HepG2 (cell line): Measurements from ENCODE around the gene GPR162. TPM values are rescaled to one million over a fixed set of nuclear protein-coding genes. Genes with fewer than 3 reads are reported as not detected.

Experiments
- ATAC-seq: fragments of 200-7000 bp; cut with Tn5 transposase; 3 replicates; pipeline ENCODE4 v1.9.1; 2020; ENCODE audit warnings: mild to moderate bottlenecking, moderate library complexity
- BruUV-seq: library from RNA; stranded (reverse); fragments of 400-500 nt; replicated peaks from 2 replicates; lab custom pipeline; 2021; lab: Mats Ljungman, UMichigan
- CTCF ChIA-PET: fragments of 300-600 bp; formaldehyde crosslinking; extraction: SDS; loops from one replicate; lab custom pipeline; 2021; ENCODE audit warnings: low total read pairs, inconsistent platforms, low intra/inter-chr PET ratio; lab: Yijun Ruan, JAX
- POLR2A ChIA-PET: fragments of 350-600 bp; sonication (Branson Sonifier 250); formaldehyde crosslinking; loops from one replicate; lab custom pipeline; 2020; ENCODE audit warnings: antibody characterized with exemption, inconsistent platforms; lab: Yijun Ruan, JAX
- DNase-seq: peaks from one replicate; pipeline ENCODE4 v3.0.0-alpha.2; 2015; ENCODE audit warnings: low spot score
- FAIRE-seq: peaks from 3 replicates; lab custom pipeline; 2011; peaks lifted over from hg19 to GRCh38; lab: Jason Lieb, UNC
- H2AFZ ChIP-seq: one replicate; pipeline ENCODE4 v1.6.1; 2011; ENCODE audit warnings: low read length, inconsistent platforms
- H3K27ac ChIP-seq: fragments of 300-600 bp; 3 replicates; pipeline ENCODE4 v1.8.0; 2011; ENCODE audit warnings: mixed run types, mild to moderate bottlenecking, mixed read lengths, low read length, inconsistent platforms; ENCODE audit not compliant: insufficient read depth; ENCODE audit errors: extremely low read length
- H3K27me3 ChIP-seq, 2 experiments: fragments of 200-600 bp in 1 of 2; 2 replicates in 1 of 2; 3 replicates in 1 of 2; pipeline versions ENCODE4 v1.6.0 to v1.8.0; 2011; ENCODE audit warnings: low read length in 2 of 2, mild to moderate bottlenecking in 2 of 2, moderate library complexity in 2 of 2, inconsistent platforms in 1 of 2; ENCODE audit not compliant: insufficient read depth in 2 of 2, control insufficient read depth in 1 of 2
- H3K36me3 ChIP-seq, 2 experiments: fragments of 200-600 bp in 1 of 2; replicated peaks in 1 of 2; 2 replicates in 1 of 2; 3 replicates in 1 of 2; pipeline versions ENCODE4 v1.5.1 to v1.8.0; 2011; ENCODE audit warnings: low read length in 2 of 2, inconsistent platforms in 1 of 2; ENCODE audit not compliant: insufficient read depth in 2 of 2, control insufficient read depth in 1 of 2
- H3K4me1 ChIP-seq: 2 replicates; pipeline ENCODE4 v1.5.1; 2012; ENCODE audit warnings: low read length, inconsistent platforms; ENCODE audit not compliant: insufficient read depth
- H3K4me2 ChIP-seq: 2 replicates; pipeline ENCODE4 v1.6.0; 2011; ENCODE audit warnings: low read depth, low read length, inconsistent platforms
- H3K4me3 ChIP-seq, 3 experiments: fragments of 200-600 bp in 1 of 3; sonication (generic), shearing (Covaris generic) in 1 of 3; replicated peaks in 1 of 3; 2 replicates each; pipeline ENCODE4 v1.5.1; 2011 to 2016; ENCODE audit warnings: low read length in 3 of 3, inconsistent platforms in 2 of 3, low read depth in 2 of 3, mild to moderate bottlenecking in 2 of 3, control low read depth in 1 of 3, mixed read lengths in 1 of 3; ENCODE audit not compliant: insufficient read depth in 1 of 3
- H3K79me2 ChIP-seq: one replicate; pipeline ENCODE4 v1.6.1; 2011; ENCODE audit warnings: low read length, inconsistent platforms; ENCODE audit not compliant: insufficient read depth
- H3K9ac ChIP-seq: 2 replicates; pipeline ENCODE4 v1.6.0; 2011; ENCODE audit warnings: mild to moderate bottlenecking, low read depth, low read length, inconsistent platforms; ENCODE audit not compliant: insufficient read depth
- H3K9me3 ChIP-seq: 2 replicates; pipeline ENCODE4 v1.5.1; 2012; ENCODE audit warnings: mild to moderate bottlenecking, low read length
- H4K20me1 ChIP-seq: 2 replicates; pipeline ENCODE4 v1.6.0; 2011; ENCODE audit warnings: inconsistent platforms, mild to moderate bottlenecking, low read length, moderate library complexity; ENCODE audit not compliant: insufficient read depth
- DZIP1 ChIP-seq: sonication (generic); formaldehyde crosslinking; IDR thresholded peaks from 2 replicates; pipeline ENCODE4 v1.5.0; 2020; ENCODE audit warnings: mild to moderate bottlenecking, missing genetic modification reagents
- NRL ChIP-seq: sonication (generic); formaldehyde crosslinking; IDR thresholded peaks from 2 replicates; pipeline ENCODE4 v1.5.0; 2020; ENCODE audit warnings: missing genetic modification reagents, mild to moderate bottlenecking, moderate library complexity, borderline replicate concordance
- POLR2G ChIP-seq: fragments of 200-400 bp; formaldehyde crosslinking; IDR thresholded peaks from 2 replicates; pipeline ENCODE4 v1.6.1; 2018; ENCODE audit warnings: mild to moderate bottlenecking, low read depth, low read length, moderate library complexity
- RAD21 ChIP-seq: fragments of 450-650 bp; formaldehyde crosslinking; IDR thresholded peaks from 2 replicates; pipeline ENCODE4 v1.5.0; 2020; ENCODE audit warnings: mild to moderate bottlenecking
- ZNF383 ChIP-seq: sonication (generic); formaldehyde crosslinking; IDR thresholded peaks from 2 replicates; pipeline ENCODE4 v1.4.0; 2020; ENCODE audit warnings: missing genetic modification reagents, mild to moderate bottlenecking, borderline replicate concordance
- ZNF567 ChIP-seq: sonication (generic); formaldehyde crosslinking; IDR thresholded peaks from 2 replicates; pipeline ENCODE4 v1.8.1; 2023; ENCODE audit warnings: mild to moderate bottlenecking, missing genetic modification reagents, borderline replicate concordance
- ZNF629 ChIP-seq: sonication (generic); formaldehyde crosslinking; conservative IDR thresholded peaks from 2 replicates; pipeline ENCODE4 v1.5.0; 2020; ENCODE audit warnings: missing genetic modification reagents
- ZNF737 ChIP-seq: sonication (generic); formaldehyde crosslinking; IDR thresholded peaks from 2 replicates; pipeline ENCODE4 v1.5.0; 2020; ENCODE audit warnings: missing genetic modification reagents, mild to moderate bottlenecking, borderline replicate concordance
- ZNF761 ChIP-seq: sonication (generic); formaldehyde crosslinking; conservative IDR thresholded peaks from 2 replicates; pipeline ENCODE4 v1.4.0; 2020; ENCODE audit warnings: mild to moderate bottlenecking, missing genetic modification reagents
- ZNF891 ChIP-seq: sonication (generic); formaldehyde crosslinking; IDR thresholded peaks from 2 replicates; pipeline ENCODE4 v1.5.0; 2020; ENCODE audit warnings: mild to moderate bottlenecking, missing genetic modification reagents
- WGBS: methylation state at CpG from one replicate; pipeline ENCODE4 v1.1.6; 2017; ENCODE audit warnings: low lambda C conversion rate; 5-methylcytosine and 5-hydroxymethylcytosine counted together
- in situ Hi-C: cut with HindIII; loops from 2 replicates; pipeline ENCODE4 v1.10.0; 2017; ENCODE audit warnings: low pct_unique_long_range_greater_than_20kb; ENCODE audit not compliant: extremely low pct_ligation_motif_present
- intact Hi-C: fragments of 100-400 bp; cut with micrococcal nuclease; formaldehyde crosslinking; loops from one replicate; pipeline ENCODE4 v1.10.0; 2022; ENCODE audit not compliant: unreplicated experiment
- polyA plus RNA-seq, 8 experiments: library from polyadenylated mRNA; depleted of rRNA in 3 of 8; stranded (reverse) in 7 of 8; unstranded in 1 of 8; fragments of >200 nt; fragmentation: Illumina TruSeq in 4 of 8; extraction: Trizol in 4 of 8; gene quantifications; 2 replicates each; pipeline versions ENCODE4 v1.2.1 to v1.2.3, GENCODE V29; 2011 to 2016; ENCODE audit warnings: low read depth in 4 of 8, missing spikeins in 1 of 8, mixed read lengths in 1 of 8; ENCODE audit not compliant: insufficient read depth in 1 of 8
- total RNA-seq, 5 experiments: library from RNA; depleted of rRNA; stranded (reverse); fragments of >200 nt; fragmentation: Illumina TruSeq; extraction: Trizol; gene quantifications; 2 replicates each; pipeline ENCODE4 v1.2.3, GENCODE V29; 2016; ENCODE audit warnings: low read depth in 1 of 5

The GPR162 gene
- total and polyA plus RNA-seq, 2 of the 13 experiments (the other 11 are each of a cell fraction or from before 2014, with no cell fraction given), result 0.08 TPM; not detected in 1

- no peak for DNase-seq
- TF ChIP-seq POLR2G (peak; percentile 54; the same call in 1 of the 2 replicates), ZNF629 (CRISPR knock-in tag) (no peak), ZNF761 (0 out of 2 replicates have a peak, but pooled peaks have one; percentile 18), NRL (CRISPR knock-in tag) (0 out of 2 replicates have a peak, but pooled peaks have one; percentile 23), DZIP1 (CRISPR knock-in tag) (0 out of 2 replicates have a peak, but pooled peaks have one; percentile 58), ZNF567 (CRISPR knock-in tag) (0 out of 2 replicates have a peak, but pooled peaks have one; percentile 12), ZNF737 (CRISPR knock-in tag) (no peak), ZNF383 (CRISPR knock-in tag) (no peak), ZNF891 (0 out of 2 replicates have a peak, but pooled peaks have one; percentile 21), RAD21 (CRISPR knock-in tag) (no peak)
- no peak for ATAC-seq
- Histone ChIP-seq H3K4me2 (no peak overlapping the region), H2AFZ (no peak overlapping the region), H3K79me2 (peaks cover 16% of the 10 kb centered on the region), H4K20me1 (no peaks in the 10 kb centered on the region), H3K27me3 (peaks cover 5 to 12% of the 10 kb centered on the region in 2 experiments; a peak in 4 of 5 replicates), H3K4me1 (peaks cover 33% of the 10 kb centered on the region), H3K9ac (no peak overlapping the region), H3K27ac (no peak overlapping the region), H3K4me3 (no peak overlapping the region), H3K36me3 (no peaks in the 10 kb centered on the region), H3K9me3 (no peaks in the 10 kb centered on the region)
- no TSS peak for BruUV-seq
- intact Hi-C loops, result loop anchor here (1.0 to 10.0 kb wide), 4 partner anchors 46 to 210 kb away; partner anchors contain the start of gene MLF2
- CTCF ChIA-PET, result interaction anchor here (0.8 to 2.6 kb wide), 7 partner anchors 67 to 207 kb away, joined by 3 to 34 read pairs (median 5); partner anchors contain the start of gene MLF2
- WGBS, result 62% methylated on average over 12 of the region's 12 CpGs
- no peak for FAIRE-seq
- POLR2A ChIA-PET, result interaction anchor here (1.2 kb wide), 1 partner anchor 72 kb away, joined by 6 read pairs; the partner anchor contains the start of gene MLF2
- in situ Hi-C loops, result loop anchor here (5.0 kb wide), 1 partner anchor 73 kb away; the partner anchor contains the start of gene MLF2
Measured at GRCh38 chr12:6824901-6825381, 3.3 kb downstream of the GPR162 start.
